HG02973 (cell line): ENCODE results near the gene RMI2.
A peak's percentile ranks its signal among the peaks of the same experiment; 100 is the strongest.
"Not testable (repeated sequence)": the region's sequence is repeated elsewhere in the genome, so short reads cannot be mapped to it uniquely, and the experiment has no call there.

Experiments used
- ATAC-seq: cut with Tn5 transposase; IDR thresholded peaks from one replicate; pipeline ENCODE4 v1.9.1; 2021; ENCODE audit warnings: moderate library complexity; ENCODE audit not compliant: unreplicated experiment

The RMI2 gene

DNA sequence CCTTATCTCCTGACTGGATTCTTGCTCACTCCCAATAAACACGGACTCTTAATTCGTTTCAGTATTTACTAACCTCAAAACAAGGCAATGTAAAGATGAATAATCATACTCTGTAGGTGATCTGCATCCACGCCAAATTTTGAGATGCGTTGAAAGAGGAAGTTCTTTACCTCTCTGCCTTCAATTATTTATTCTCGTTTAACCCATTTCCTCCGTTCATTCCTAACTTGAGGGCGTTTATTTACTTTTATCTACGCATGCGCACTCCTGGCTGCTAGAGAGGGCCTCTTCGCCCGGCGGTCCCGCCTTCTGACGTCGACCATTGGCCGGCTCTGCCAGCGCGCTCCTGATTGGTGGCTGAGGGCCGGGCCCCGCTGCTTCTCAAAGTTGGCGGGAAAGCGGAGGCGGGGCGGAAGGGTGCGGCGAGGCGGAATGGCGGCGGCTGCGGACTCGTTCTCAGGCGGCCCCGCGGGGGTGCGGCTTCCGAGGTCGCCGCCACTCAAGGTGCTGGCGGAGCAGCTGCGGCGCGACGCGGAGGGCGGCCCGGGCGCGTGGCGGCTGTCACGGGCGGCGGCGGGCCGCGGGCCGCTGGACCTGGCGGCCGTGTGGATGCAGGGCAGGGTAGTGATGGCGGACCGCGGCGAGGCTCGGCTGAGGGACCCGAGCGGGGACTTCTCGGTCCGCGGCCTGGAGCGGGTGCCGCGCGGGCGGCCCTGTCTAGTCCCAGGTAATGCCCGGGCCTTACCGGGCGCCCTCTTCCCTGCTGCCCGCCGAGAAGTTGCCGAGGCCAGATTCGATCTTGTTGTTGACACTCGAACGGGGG lies at the start of gene RMI2:
RMI2 (plus strand) TSS at position 420 of the 823 bp plus-strand sequence; CDS start at position 433, 13 bp downstream.
- ATAC-seq: peak; percentile 90

- no peak for ATAC-seq
These were observed 49.6 kb upstream of the RMI2 start for GRCh38 chr16:11295672-11296071.

GRCh38 chr16:11296351-11296705 lies 48.9 kb upstream of the RMI2 start:
- ATAC-seq: no peak

DNA sequence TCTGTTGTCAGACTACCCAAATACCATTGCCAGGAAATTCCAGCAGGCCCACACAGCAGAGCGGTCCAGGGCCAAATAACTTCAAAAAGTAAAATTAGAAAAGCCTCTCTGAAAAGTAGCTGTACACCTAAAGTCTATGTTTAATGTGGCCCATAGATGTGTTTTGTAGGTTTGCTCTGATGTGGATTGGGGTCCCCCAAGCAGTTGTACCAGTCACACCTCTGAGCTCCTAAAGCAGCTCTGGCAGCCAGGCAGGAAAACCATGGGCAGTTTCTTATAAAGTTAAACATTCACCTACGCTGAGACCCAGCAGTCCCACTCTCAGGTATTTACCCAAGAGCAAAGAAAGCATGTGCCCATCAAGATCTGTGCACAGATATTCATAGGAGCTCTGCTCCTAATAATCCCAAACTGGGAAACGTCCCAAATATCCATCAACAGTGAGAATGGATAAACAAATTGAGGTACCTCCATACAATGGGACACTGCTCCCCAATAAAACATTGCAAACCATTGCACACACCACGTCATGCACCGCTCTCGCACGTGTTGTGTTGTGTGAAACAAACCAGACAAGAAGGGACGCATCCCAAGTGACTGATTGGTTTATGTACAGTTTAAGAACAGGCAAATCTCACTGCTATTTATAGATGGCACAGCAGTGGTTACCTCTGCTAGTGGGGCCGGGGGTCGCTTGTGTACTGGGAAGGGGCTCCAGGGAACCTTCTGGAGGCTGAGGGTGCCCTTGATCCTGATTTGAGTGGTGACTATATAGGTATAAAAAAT lies 48.4 kb upstream of the RMI2 start:
- no peak for ATAC-seq

DNA sequence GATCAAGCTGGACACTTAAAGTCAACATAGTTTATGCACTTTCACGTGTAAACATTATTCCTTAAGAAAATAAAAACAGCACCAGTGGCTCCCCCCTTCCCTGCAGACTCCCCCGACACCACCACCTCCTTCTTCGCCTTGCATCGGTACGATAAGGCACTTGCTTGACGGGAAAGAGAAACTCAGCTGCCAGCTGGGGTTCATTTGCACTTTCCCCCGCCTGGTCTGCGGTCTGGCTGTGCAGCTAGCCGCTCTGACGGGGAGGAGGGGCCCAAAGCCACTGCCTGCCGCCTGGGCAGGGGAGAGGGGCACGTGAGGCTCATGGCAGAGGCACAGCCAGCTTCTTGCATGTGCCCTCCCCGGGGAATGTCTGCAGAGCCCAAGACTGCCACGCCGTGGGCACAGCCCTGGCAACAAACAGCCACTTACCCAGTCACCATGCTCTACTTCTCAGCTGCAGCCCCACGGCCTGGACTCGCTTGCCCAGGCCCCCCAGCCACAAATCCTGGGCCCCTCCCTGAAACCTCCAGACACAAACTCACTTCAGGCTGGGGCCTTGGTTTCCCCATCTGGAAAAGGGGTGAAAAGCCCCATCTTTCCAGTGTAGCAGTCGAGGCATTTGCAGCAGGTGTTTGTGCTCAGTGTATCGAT lies 47.6 kb upstream of the RMI2 start:
- ATAC-seq: peak; percentile 73

DNA sequence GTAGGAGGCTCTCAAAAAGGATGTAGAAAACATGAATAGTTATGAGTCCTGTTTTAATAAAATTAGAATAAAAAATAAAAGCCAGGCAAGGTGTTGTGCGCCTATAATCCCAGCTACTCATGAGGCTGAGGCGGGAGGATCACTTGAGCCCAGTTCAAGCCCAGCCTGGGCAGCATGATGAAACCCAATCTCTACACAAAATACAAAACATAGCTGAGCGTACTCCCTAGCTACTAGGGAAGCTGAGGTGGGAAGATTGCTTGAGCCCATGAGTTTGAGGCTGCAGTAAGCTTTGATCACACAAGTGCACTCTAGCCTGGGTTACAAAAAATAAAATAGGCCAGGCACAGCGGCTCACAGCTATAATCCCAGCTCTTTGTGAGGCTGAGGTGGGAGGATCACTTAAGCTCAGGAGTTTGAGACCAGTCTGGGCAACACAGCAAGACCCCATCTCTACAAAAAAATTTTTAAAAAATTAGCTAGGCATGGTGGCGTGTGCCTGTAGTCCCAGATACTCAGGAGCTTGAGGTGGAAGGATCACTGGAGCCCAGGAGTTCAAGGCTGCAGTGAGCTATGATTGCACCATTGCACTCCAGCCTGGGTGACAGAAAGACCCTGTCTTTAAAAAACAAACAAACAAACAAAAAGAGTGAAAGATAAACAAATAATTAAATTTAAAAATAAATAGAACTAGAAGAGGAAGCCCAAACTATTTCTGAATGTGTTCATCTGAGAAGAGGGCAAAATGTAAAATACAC lies 46.9 kb upstream of the RMI2 start:
- no peak for ATAC-seq

DNA sequence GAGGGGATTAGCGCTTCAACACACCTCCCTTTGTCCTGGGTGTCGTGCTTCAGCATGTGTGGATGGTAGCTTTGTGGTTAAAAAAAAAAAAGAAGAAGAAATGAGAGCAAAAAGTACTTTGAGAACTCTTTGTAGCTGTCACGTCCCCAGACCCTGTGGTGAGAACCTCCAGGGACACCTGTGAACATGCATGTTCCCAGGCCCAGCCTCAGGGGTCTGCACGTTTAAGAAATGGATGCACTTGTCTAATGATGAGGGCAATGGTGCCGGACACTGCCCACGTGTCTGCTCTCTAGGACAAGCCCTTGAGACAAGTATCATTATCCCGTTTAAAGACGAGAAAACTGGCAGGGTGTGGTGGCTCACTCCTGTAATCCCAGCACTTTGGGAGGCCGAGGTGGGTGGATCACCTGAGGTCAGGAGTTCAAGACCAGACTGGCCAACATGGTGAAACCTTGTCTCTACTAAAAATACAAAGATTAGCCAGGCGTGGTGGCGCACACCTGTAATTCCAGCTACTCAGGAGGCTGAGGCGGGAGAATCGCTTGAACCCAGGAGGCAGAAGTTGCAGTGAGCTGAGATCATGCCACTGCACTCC lies 46.2 kb upstream of the RMI2 start:
- ATAC-seq: not testable (repeated sequence)

GRCh38 chr16:11299865-11300559 lies 45.2 kb upstream of the RMI2 start:
- ATAC-seq: no peak

DNA sequence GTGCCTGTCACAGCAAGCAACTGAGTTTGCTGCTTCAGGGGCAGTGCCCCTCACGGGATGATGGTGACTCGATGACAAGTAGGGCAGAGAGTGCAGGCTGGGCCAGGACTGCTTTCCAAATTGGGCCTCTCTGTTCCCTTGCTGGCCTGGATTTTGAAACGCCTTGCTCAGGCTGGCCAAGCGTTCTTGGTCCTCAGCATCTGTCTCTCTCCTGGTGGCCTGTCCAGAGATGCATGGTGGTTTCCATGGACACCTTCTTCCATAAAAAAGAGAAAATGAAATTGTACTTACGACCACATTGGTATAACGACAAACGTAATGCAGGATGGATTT lies 44.7 kb upstream of the RMI2 start:
- ATAC-seq: no peak

DNA sequence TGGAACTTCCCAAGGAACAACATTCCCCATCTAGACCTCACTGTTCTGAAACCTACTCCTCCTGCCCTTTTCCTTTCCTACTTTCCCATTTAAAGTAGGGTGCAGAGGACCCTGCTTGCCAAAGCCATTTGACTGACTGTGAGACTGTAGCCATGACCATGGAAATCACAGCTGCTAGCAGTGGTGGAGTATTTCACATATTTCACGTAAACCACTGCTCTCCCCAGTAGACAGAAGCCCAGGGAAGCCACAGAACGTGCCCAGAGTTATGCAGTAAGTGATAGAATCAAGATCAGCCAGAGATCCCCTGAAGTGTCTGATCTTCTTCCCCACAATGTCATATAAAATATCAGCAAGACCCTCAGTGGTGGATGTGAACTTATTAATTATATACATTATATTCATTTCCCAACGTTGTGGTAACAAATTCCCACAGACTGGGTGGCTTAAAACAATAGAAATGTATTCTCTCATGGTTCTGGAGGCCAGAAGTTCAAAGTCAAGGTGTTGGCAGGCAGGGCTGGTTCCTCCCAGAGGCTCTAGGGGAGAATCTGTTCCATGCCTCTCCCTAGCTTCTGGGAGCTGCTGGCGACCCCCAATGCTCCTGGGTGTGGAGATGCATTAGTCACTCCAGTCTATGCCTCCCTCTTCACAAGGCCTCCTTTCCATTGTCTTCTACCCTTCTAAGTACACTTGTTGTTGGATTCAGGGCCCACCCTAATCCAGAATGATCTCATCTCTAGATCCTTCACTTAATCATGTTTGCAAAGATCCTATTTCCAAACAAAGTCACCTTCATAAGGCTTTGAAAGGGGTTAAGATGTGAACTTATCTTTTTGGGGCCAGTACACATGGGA lies 43.4 kb upstream of the RMI2 start:
- no peak for ATAC-seq

DNA sequence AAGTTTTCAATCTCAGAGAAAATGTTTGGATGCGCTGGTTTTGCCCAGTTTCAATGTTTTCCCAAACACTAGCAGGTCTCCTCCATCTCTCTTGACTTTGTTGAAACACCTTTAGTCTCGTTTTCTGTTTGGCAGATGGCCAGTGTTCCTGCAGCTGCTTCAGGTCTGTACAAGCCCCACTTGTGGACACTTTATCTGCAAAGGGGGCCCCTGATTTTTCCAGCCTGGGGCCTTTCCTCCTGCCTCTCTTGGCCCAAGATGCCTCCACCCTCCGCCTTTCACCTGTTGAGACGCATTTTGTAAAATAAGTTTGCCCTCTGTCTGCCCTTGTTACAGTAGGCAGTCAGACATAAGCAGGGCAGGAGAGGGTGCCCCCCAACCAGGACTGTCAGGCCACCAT lies 42.3 kb upstream of the RMI2 start:
- ATAC-seq: no peak

DNA sequence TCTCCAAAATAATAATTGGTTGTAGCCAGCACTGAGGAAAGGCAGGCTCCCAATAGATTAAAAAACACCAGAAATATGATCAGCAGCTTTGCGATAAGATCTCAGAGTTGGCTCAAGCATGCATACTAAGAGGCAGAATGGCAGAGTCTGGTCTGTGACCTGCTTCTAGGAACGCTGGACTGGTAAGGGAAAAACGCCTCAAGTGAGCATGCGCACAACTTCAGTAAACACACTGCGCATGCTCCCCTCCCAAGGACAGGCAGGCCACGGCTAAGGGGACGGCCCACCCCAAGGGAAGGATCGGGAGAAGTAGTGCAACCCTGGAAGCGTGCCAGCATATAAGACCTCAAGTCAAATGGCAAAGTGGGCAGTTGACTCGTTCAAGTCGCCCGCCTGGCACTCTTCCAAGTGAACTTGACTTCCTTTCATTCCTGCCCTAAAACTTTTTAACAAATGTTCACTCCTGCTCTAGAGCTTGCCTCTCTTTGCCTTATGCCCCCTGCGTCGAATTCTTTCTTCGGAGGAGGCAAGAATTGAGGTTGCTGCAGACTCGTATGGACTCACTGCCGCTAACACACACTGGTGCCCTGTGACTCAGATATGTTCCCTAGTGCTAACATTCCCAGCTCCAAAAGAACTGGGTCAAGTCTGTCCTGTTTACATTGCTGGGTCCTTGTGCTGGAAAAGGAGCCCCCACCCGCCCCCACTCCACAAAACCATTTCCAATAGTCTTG lies 41.7 kb upstream of the RMI2 start:
- ATAC-seq: no peak

- ATAC-seq: no peak
These were observed 38.9 kb upstream of the RMI2 start for GRCh38 chr16:11306381-11306780.

DNA sequence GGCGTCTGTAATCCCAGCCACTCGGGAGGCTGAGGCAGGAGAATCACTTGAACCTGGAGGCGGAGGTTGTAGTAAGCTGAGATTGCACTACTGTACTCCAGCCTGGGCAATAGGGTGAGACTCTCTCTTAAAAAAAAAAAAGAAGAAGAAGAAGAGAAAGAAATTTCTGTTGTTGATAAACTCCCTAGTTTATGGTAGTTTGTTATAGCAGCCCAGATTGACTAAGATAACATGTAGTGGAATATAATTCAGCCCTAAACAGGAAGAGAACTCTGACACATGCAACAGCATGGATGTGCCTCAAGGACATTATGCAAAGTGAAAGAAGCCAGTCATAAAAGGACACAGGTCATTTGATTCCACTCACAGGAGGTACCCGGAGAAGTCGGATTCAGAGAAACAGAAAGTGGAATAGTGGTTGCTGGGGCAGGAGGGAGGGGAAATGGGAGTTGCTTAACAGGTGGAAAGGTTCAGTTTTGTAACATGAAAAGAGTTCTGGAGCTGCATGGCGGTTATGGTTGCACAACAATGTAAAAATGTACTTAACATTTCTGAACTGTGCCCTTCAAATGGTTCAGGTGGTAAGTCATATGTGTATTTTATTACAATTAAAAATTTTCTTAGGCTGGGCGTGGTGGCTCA lies 38.1 kb upstream of the RMI2 start:
- no peak for ATAC-seq

- no peak for ATAC-seq
These were observed 37.4 kb upstream of the RMI2 start for GRCh38 chr16:11307639-11308492.

DNA sequence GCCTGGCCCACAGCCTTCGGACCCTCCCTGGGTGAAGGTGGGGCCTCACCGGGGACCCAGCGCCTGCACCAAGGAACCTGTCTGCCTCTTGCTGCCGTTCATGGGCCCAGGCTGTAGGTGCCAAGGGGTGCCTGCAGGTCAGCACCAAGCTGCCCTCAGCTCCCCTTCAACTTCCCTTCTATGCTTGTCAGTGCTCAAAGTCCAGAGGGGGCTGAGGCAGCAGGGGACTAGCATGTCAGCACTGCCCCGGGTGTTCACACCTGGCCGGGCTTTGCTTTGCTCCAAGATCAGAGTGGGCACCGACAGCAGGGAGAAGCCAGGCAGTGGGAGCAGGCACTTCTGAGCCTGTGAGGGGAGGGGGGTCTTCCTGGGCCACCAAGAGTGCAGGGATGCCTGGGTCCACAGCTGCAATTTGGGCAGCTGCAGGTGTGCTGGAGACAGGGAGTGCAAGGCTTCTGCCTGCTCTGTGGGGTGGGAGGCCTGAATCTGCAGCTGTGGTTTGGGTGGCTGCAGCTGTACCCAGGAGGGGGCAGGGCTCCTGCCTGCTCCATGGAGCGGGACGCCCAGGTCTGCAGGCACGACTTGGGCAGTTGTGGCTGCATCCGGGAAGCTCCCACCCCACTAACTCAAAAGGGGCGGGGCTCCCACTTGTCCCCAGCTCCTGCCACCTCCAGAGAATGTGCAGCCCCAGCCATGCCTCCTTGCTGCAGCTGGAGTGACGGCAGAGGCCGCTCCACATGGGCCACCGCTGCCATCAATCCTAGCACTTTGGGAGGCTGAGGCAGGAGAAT lies 36.6 kb upstream of the RMI2 start:
- ATAC-seq: no peak
